Keratinocyte (primary cell): Measurements from ENCODE around the gene RNF19B. TPM values are rescaled to one million over a fixed set of nuclear protein-coding genes. Genes with fewer than 3 reads are reported as not detected.

Experiments used
- DNase-seq: peaks from one replicate; pipeline ENCODE4 v3.0.0-alpha.2; 2011; ENCODE audit warnings: low read depth, missing footprints, low spot score
- FAIRE-seq: peaks from 2 replicates; lab custom pipeline; 2011; peaks lifted over from hg19 to GRCh38; lab: Jason Lieb, UNC
- H2AFZ ChIP-seq: 2 replicates; pipeline ENCODE4 v1.6.0; 2012; ENCODE audit warnings: low read length, control low read depth, inconsistent platforms; ENCODE audit not compliant: control insufficient read depth
- H3K27ac ChIP-seq: 2 replicates; pipeline ENCODE4 v1.5.1; 2011; ENCODE audit warnings: low read length; ENCODE audit not compliant: control insufficient read depth, insufficient read depth
- H3K27me3 ChIP-seq: 3 replicates; pipeline ENCODE4 v1.6.0; 2011; ENCODE audit warnings: low read length; ENCODE audit not compliant: control insufficient read depth, insufficient read depth; ENCODE audit errors: extremely low read depth
- H3K36me3 ChIP-seq, 2 experiments: 2 replicates in 1 of 2; 3 replicates in 1 of 2; pipeline ENCODE4 v1.5.1; 2011; ENCODE audit warnings: low read length in 2 of 2, mild to moderate bottlenecking in 1 of 2; ENCODE audit not compliant: control insufficient read depth in 2 of 2, insufficient read depth in 2 of 2; ENCODE audit errors: extremely low read depth in 1 of 2
- H3K4me1 ChIP-seq: 3 replicates; pipeline ENCODE4 v1.5.1; 2011; ENCODE audit warnings: low read length; ENCODE audit not compliant: control insufficient read depth, insufficient read depth; ENCODE audit errors: extremely low read depth
- H3K4me2 ChIP-seq: 3 replicates; pipeline ENCODE4 v1.6.0; 2011; ENCODE audit warnings: low read depth, low read length; ENCODE audit not compliant: control insufficient read depth, insufficient read depth; ENCODE audit errors: extremely low read depth
- H3K4me3 ChIP-seq, 3 experiments: fragments of 200-600 bp in 1 of 3; sonication (generic) in 1 of 3; 2 replicates in 2 of 3; 3 replicates in 1 of 3; pipeline ENCODE4 v1.5.1; 2011 to 2016; ENCODE audit warnings: low read length in 3 of 3, mild to moderate bottlenecking in 3 of 3, control low read depth in 2 of 3, inconsistent platforms in 1 of 3, low read depth in 1 of 3, mixed read lengths in 1 of 3, mixed run types in 1 of 3, moderate library complexity in 1 of 3; ENCODE audit not compliant: control insufficient read depth in 2 of 3, insufficient read depth in 2 of 3; ENCODE audit errors: extremely low read depth in 1 of 3
- H3K79me2 ChIP-seq: 2 replicates; pipeline ENCODE4 v1.6.0; 2012; ENCODE audit warnings: low read length; ENCODE audit not compliant: control insufficient read depth, insufficient read depth
- H3K9ac ChIP-seq: 3 replicates; pipeline ENCODE4 v1.6.0; 2011; ENCODE audit warnings: low read length; ENCODE audit not compliant: control insufficient read depth, insufficient read depth; ENCODE audit errors: extremely low read depth
- H3K9me1 ChIP-seq: 3 replicates; pipeline ENCODE4 v1.6.0; 2011; ENCODE audit warnings: low read length; ENCODE audit not compliant: control insufficient read depth, insufficient read depth; ENCODE audit errors: extremely low read depth
- H3K9me3 ChIP-seq: 2 replicates; pipeline ENCODE4 v1.5.1; 2012; ENCODE audit warnings: low read depth, low read length; ENCODE audit not compliant: control insufficient read depth
- H4K20me1 ChIP-seq: 3 replicates; pipeline ENCODE4 v1.6.0; 2011; ENCODE audit warnings: low read length; ENCODE audit not compliant: control insufficient read depth, insufficient read depth; ENCODE audit errors: extremely low read depth
- EZH2 ChIP-seq: IDR thresholded peaks from one replicate; pipeline ENCODE4 v1.6.1; 2012; ENCODE audit warnings: inconsistent platforms, mild to moderate bottlenecking, low read length, moderate library complexity
- dilution Hi-C: fragments of 300-500 bp; cut with MboI; formaldehyde crosslinking; loops from one replicate; pipeline ENCODE4 v1.7.0; 2020; ENCODE audit warnings: low sequenced_read_pairs; ENCODE audit not compliant: extremely low pct_ligation_motif_present
- polyA plus RNA-seq, 5 experiments: library from polyadenylated mRNA; depleted of rRNA in 3 of 5; stranded (reverse) in 3 of 5; stranded (forward) in 1 of 5; unstranded in 1 of 5; fragments of >200 nt; gene quantifications; 1 replicate in 1 of 5; 2 replicates in 3 of 5; 3 replicates in 1 of 5; pipeline versions ENCODE4 v1.2.1 to v1.2.3, GENCODE V29; 2011 to 2012; ENCODE audit warnings: missing spikeins in 2 of 5, low read depth in 1 of 5, low replicate concordance in 1 of 5
- TF ChIP-seq, protein P1 (sequence below), 3 experiments: IDR thresholded peaks in 1 of 3; conservative IDR thresholded peaks in 1 of 3; optimal IDR thresholded peaks in 1 of 3; 2 replicates in 2 of 3; 3 replicates in 1 of 3; pipeline versions ENCODE3 to v1.5.1; 2011; ENCODE audit warnings: low read length in 3 of 3, mild to moderate bottlenecking in 3 of 3, moderate library complexity in 2 of 3, control low read depth in 1 of 3, inconsistent platforms in 1 of 3; ENCODE audit not compliant: insufficient read depth in 2 of 3; ENCODE audit errors: extremely low read depth in 1 of 3

Gene RNF19B
- polyA plus RNA-seq, 1 donor (not counting 4 experiments of a cell fraction or from before 2014, with no cell fraction given) = 33.5 TPM

DNA sequence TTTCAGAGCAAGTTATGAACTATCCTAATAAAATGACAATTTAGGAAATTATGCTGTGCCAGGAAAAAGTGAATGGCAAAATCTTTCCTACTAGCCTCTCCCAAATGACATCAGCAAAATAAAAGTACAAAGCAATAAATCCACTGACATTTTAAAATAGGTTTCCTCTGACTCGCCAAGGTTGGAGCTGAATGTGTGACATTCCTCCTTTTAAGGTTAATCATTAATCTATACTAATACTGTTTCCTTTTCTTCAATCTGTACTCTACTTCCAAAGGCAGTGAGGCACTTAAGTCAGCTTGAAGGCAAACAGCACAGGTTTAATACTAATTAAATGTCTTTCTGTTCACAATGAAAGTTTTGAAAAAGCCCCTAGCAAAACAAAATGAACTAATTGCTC lies 15.7 kb downstream of the RNF19B start:
- Histone ChIP-seq H3K4me3 (no peak overlapping the region), H3K9me3 (no peaks in the 10 kb centered on the region), H3K9me1 (peaks cover 5% of the 10 kb centered on the region), H3K79me2 (peaks cover 63% of the 10 kb centered on the region), H3K4me1 (peaks cover 25% of the 10 kb centered on the region), H3K36me3 (peaks cover 22 to 39% of the 10 kb centered on the region in 2 experiments), H3K9ac (no peak overlapping the region), H4K20me1 (peaks cover 4% of the 10 kb centered on the region), H3K27ac (peak overlapping the region; percentile 61), H2AFZ (no peak overlapping the region), H3K4me2 (peak overlapping the region; percentile 48), H3K27me3 (no peaks in the 10 kb centered on the region)
- FAIRE-seq = no peak
- dilution Hi-C loops = no loop called here
- DNase-seq = no peak
- TF ChIP-seq EZH2 = no peak
- TF ChIP-seq, protein P1, sequence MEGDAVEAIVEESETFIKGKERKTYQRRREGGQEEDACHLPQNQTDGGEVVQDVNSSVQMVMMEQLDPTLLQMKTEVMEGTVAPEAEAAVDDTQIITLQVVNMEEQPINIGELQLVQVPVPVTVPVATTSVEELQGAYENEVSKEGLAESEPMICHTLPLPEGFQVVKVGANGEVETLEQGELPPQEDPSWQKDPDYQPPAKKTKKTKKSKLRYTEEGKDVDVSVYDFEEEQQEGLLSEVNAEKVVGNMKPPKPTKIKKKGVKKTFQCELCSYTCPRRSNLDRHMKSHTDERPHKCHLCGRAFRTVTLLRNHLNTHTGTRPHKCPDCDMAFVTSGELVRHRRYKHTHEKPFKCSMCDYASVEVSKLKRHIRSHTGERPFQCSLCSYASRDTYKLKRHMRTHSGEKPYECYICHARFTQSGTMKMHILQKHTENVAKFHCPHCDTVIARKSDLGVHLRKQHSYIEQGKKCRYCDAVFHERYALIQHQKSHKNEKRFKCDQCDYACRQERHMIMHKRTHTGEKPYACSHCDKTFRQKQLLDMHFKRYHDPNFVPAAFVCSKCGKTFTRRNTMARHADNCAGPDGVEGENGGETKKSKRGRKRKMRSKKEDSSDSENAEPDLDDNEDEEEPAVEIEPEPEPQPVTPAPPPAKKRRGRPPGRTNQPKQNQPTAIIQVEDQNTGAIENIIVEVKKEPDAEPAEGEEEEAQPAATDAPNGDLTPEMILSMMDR (optimal IDR thresholded peaks at IDR 0.05 in 1 of 3, IDR thresholded peaks at IDR 0.05 in 1 of 3, conservative IDR thresholded peaks at IDR 0.05 in 1 of 3; ENCODE audit: extremely low read depth in 1 of 3, insufficient read depth in 2 of 3, low read length in 3 of 3) = no peak

DNA sequence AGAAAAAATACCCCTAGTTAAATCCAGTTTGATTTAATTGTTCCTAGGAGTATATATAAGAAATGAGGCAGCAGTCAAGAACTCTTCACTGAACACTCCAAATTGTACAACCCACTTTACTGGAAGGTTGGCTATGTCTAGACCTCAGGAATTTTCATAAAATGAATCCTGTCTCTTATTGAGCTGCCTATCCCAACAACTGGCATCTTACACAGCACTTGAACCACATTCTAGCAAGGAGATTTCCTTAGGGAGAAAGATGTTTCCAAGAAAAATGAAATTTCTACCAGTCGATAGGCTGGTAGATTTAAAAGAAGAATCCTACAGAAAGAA lies 16.3 kb downstream of the RNF19B start:
- Histone ChIP-seq H2AFZ (no peak overlapping the region), H3K9me1 (peaks cover 5% of the 10 kb centered on the region), H4K20me1 (peaks cover 4% of the 10 kb centered on the region), H3K79me2 (peaks cover 63% of the 10 kb centered on the region), H3K9me3 (no peaks in the 10 kb centered on the region), H3K4me3 (no peak overlapping the region), H3K27ac (no peak overlapping the region), H3K4me1 (peaks cover 19% of the 10 kb centered on the region), H3K4me2 (no peak overlapping the region), H3K36me3 (peaks cover 23 to 43% of the 10 kb centered on the region in 2 experiments), H3K27me3 (no peaks in the 10 kb centered on the region), H3K9ac (no peak overlapping the region)
- no peak for TF ChIP-seq EZH2
- TF ChIP-seq, protein P1 (optimal IDR thresholded peaks at IDR 0.05 in 1 of 3, IDR thresholded peaks at IDR 0.05 in 1 of 3, conservative IDR thresholded peaks at IDR 0.05 in 1 of 3; ENCODE audit: extremely low read depth in 1 of 3, insufficient read depth in 2 of 3, low read length in 3 of 3) = no peak
- no peak for DNase-seq
- dilution Hi-C loops = no loop called here
- FAIRE-seq = no peak
